ENCODE results near the gene ZNF57.

The ZNF57 gene

GRCh38 chr19:2950286-2951124, 49.8 kb downstream of the ZNF57 start (continued):
- 0 out of 2 replicates have a peak, but pooled peaks have one; percentile 41 for TF ChIP-seq CTCF (tag by site-specific recombination; IDR thresholded peaks at IDR 0.05)
- no peak for TF ChIP-seq OVOL3 (tag by site-specific recombination; IDR thresholded peaks at IDR 0.05)
- no peak for TF ChIP-seq ZFHX2 (tag by site-specific recombination; conservative IDR thresholded peaks at IDR 0.05)
- TF ChIP-seq KLF10 (tag by site-specific recombination; IDR thresholded peaks at IDR 0.05): peak; percentile 37; the same call in 1 of the 2 replicates
- no peak for TF ChIP-seq BCL6B (tag by site-specific recombination; IDR thresholded peaks at IDR 0.05)
- no peak for TF ChIP-seq EGR2 (tag by site-specific recombination; IDR thresholded peaks at IDR 0.05; ENCODE audit: low read depth)
- peak; percentile 99 for TF ChIP-seq ZNF518A (tag by site-specific recombination; conservative IDR thresholded peaks at IDR 0.05; ENCODE audit: low read depth)
- peak; percentile 78 for TF ChIP-seq ZBTB10 (tag by site-specific recombination; IDR thresholded peaks at IDR 0.05)
- no peak for TF ChIP-seq IKZF3 (tag by site-specific recombination; IDR thresholded peaks at IDR 0.05)
- TF ChIP-seq PRDM4 (tag by site-specific recombination; IDR thresholded peaks at IDR 0.05): no peak
- no peak for TF ChIP-seq ZNF626 (tag by site-specific recombination; IDR thresholded peaks at IDR 0.05)
- no peak for TF ChIP-seq ZNF211 (tag by site-specific recombination; IDR thresholded peaks at IDR 0.05; ENCODE audit: low read depth)
- 0 out of 2 replicates have a peak, but pooled peaks have one; percentile 12 for TF ChIP-seq ZSCAN23 (tag by site-specific recombination; IDR thresholded peaks at IDR 0.05)
- TF ChIP-seq ZNF350 (tag by site-specific recombination; IDR thresholded peaks at IDR 0.05): no peak
- no peak for TF ChIP-seq SCRT1 (tag by site-specific recombination; IDR thresholded peaks at IDR 0.05; ENCODE audit: borderline replicate concordance)
- no peak for TF ChIP-seq ZNF529 (tag by site-specific recombination; IDR thresholded peaks at IDR 0.05; ENCODE audit: insufficient replicate concordance)
- TF ChIP-seq MZF1 (tag by site-specific recombination; IDR thresholded peaks at IDR 0.05; ENCODE audit: borderline replicate concordance): no peak
- TF ChIP-seq ZNF76 (tag by site-specific recombination; IDR thresholded peaks at IDR 0.05; ENCODE audit: borderline replicate concordance, low read depth): peak; percentile 88; the same call in 1 of the 2 replicates
- TF ChIP-seq ZBTB11 (tag by site-specific recombination; conservative IDR thresholded peaks at IDR 0.05; ENCODE audit: low read depth): peak; percentile 93
- TF ChIP-seq HOXD13 (CRISPR knock-in tag; IDR thresholded peaks at IDR 0.05; ENCODE audit: borderline replicate concordance): 0 out of 2 replicates have a peak, but pooled peaks have one; percentile 68
- no peak for TF ChIP-seq ZNF112 (tag by site-specific recombination; IDR thresholded peaks at IDR 0.05)
